HepG2 (cell line): ENCODE results near the gene RAET1L.
"Not testable (repeated sequence)": the region's sequence is repeated elsewhere in the genome, so short reads cannot be mapped to it uniquely, and the experiment has no call there.

Experiments used
- CHD2 ChIP-seq: IDR thresholded peaks from 2 replicates; pipeline ENCODE4 v1.6.1; 2011; ENCODE audit warnings: low read depth, low read length, improper control_type of control experiment
- EP300 ChIP-seq, 3 experiments: sonication (generic) in 1 of 3; formaldehyde crosslinking in 1 of 3; IDR thresholded peaks; 2 replicates each; pipeline versions ENCODE4 v1.5.1 to v1.6.1; 2011 to 2020; ENCODE audit warnings: low read depth in 2 of 3, low read length in 2 of 3, borderline replicate concordance in 1 of 3, improper control_type of control experiment in 1 of 3, mild to moderate bottlenecking in 1 of 3, missing genetic modification reagents in 1 of 3, moderate library complexity in 1 of 3
- ZNF543 ChIP-seq: sonication (generic); formaldehyde crosslinking; IDR thresholded peaks from 2 replicates; pipeline ENCODE4 v1.4.0; 2020; ENCODE audit warnings: mild to moderate bottlenecking, missing genetic modification reagents
- ZNF639 ChIP-seq: conservative IDR thresholded peaks from 2 replicates; pipeline ENCODE4 v1.6.1; 2018; ENCODE audit warnings: missing genetic modification reagents
- TF ChIP-seq, protein P1 (sequence below): sonication (generic); formaldehyde crosslinking; IDR thresholded peaks from 2 replicates; pipeline ENCODE4 v1.4.0; 2020; ENCODE audit warnings: missing genetic modification reagents

DNA sequence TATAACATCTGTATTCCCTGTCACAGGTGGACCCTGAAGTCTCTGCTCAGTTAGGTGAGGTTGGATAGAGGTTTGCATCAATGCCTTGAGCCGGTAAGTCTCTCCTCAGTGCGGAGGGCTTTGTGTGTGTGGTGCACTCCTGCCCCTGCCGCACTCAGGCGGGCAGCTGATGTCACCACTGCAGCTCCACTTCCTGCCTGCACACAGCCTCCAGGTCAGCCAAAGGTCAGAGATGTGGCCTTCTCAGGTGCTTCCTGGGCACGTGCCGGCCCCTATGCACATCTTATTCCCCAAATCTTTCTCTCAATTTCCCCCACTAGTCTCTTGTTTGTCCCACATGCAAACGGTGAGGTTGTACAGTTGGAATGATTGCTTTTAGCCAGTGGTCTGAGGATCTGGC lies 34.6 kb upstream of the RAET1L start:
- TF ChIP-seq EP300 (IDR thresholded peaks at IDR 0.05; ENCODE audit: low read depth in 2 of 2, low read length in 2 of 2); EP300 (CRISPR knock-in tag; IDR thresholded peaks at IDR 0.05; ENCODE audit: borderline replicate concordance); CHD2; ZNF639 (CRISPR knock-in tag); ZNF543 (CRISPR knock-in tag): not testable (repeated sequence)
- TF ChIP-seq, protein P1, sequence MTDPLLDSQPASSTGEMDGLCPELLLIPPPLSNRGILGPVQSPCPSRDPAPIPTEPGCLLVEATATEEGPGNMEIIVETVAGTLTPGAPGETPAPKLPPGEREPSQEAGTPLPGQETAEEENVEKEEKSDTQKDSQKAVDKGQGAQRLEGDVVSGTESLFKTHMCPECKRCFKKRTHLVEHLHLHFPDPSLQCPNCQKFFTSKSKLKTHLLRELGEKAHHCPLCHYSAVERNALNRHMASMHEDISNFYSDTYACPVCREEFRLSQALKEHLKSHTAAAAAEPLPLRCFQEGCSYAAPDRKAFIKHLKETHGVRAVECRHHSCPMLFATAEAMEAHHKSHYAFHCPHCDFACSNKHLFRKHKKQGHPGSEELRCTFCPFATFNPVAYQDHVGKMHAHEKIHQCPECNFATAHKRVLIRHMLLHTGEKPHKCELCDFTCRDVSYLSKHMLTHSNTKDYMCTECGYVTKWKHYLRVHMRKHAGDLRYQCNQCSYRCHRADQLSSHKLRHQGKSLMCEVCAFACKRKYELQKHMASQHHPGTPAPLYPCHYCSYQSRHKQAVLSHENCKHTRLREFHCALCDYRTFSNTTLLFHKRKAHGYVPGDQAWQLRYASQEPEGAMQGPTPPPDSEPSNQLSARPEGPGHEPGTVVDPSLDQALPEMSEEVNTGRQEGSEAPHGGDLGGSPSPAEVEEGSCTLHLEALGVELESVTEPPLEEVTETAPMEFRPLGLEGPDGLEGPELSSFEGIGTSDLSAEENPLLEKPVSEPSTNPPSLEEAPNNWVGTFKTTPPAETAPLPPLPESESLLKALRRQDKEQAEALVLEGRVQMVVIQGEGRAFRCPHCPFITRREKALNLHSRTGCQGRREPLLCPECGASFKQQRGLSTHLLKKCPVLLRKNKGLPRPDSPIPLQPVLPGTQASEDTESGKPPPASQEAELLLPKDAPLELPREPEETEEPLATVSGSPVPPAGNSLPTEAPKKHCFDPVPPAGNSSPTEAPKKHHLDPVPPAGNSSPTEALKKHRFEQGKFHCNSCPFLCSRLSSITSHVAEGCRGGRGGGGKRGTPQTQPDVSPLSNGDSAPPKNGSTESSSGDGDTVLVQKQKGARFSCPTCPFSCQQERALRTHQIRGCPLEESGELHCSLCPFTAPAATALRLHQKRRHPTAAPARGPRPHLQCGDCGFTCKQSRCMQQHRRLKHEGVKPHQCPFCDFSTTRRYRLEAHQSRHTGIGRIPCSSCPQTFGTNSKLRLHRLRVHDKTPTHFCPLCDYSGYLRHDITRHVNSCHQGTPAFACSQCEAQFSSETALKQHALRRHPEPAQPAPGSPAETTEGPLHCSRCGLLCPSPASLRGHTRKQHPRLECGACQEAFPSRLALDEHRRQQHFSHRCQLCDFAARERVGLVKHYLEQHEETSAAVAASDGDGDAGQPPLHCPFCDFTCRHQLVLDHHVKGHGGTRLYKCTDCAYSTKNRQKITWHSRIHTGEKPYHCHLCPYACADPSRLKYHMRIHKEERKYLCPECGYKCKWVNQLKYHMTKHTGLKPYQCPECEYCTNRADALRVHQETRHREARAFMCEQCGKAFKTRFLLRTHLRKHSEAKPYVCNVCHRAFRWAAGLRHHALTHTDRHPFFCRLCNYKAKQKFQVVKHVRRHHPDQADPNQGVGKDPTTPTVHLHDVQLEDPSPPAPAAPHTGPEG (CRISPR knock-in tag), result not testable (repeated sequence)
